Rectal smooth muscle tissue (tissue), 1 donor: Measurements from ENCODE around the gene PDE9A.
"Not testable (repeated sequence)": the region's sequence is repeated elsewhere in the genome, so short reads cannot be mapped to it uniquely, and the experiment has no call there.

Experiments used
- H3K27ac ChIP-seq: one replicate; pipeline ENCODE4 v1.7.0; 2013; ENCODE audit warnings: low read depth, low read length, inconsistent platforms
- H3K27me3 ChIP-seq: one replicate; pipeline ENCODE4 v1.7.0; 2013; ENCODE audit warnings: low read length; ENCODE audit not compliant: control insufficient read depth, insufficient read depth
- H3K36me3 ChIP-seq: one replicate; pipeline ENCODE4 v1.7.0; 2013; ENCODE audit warnings: low read length; ENCODE audit not compliant: control insufficient read depth, insufficient read depth
- H3K4me1 ChIP-seq: one replicate; pipeline ENCODE4 v1.7.0; 2013; ENCODE audit warnings: low read length; ENCODE audit not compliant: control insufficient read depth, insufficient read depth
- H3K4me3 ChIP-seq: one replicate; pipeline ENCODE4 v1.7.0; 2013; ENCODE audit warnings: low read length
- H3K9ac ChIP-seq: one replicate; pipeline ENCODE4 v1.7.0; 2013; ENCODE audit warnings: low read length

PDE9A gene

DNA sequence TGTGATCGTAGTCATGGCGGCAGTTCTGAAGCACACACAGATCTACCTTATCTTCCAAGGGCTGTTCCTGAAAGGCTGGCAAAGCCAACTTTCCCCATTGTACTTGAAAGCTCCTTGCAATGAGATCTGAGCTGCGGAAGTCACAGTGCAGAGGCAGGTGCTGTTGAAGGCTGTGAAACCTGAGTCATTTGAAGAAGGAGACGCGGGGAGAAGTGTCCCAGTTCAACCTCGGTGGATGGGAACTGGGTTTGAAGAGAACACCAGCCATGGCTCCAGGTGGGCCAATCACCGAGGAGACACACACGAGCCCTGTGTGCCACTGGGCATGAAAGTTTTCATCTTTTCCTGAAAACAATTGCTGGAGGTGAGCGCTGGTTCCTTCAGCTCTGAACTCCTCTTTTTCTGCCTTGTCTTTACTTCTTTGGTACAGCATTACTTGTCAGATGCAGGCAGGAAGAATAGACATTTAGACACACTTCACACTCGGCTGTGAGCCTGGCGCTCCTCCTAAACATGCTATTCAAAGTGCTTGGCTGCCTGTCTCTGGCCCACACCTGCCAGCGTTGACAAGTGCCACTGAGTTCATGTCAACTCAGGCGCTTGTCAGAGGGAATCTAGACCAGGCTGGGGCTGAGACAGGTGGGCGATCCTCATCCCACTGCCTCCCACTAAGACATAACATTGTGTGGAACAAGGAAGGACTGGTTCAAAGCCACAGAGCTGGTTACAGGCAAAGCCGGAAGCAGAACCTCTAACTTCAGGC, 25.7 kb upstream of the PDE9A start:
- Histone ChIP-seq H3K36me3 (no peaks in the 10 kb centered on the region), H3K27ac (no peak overlapping the region), H3K9ac (no peak overlapping the region), H3K4me1 (no peaks in the 10 kb centered on the region), H3K4me3 (no peak overlapping the region), H3K27me3 (peaks cover 3% of the 10 kb centered on the region)

DNA sequence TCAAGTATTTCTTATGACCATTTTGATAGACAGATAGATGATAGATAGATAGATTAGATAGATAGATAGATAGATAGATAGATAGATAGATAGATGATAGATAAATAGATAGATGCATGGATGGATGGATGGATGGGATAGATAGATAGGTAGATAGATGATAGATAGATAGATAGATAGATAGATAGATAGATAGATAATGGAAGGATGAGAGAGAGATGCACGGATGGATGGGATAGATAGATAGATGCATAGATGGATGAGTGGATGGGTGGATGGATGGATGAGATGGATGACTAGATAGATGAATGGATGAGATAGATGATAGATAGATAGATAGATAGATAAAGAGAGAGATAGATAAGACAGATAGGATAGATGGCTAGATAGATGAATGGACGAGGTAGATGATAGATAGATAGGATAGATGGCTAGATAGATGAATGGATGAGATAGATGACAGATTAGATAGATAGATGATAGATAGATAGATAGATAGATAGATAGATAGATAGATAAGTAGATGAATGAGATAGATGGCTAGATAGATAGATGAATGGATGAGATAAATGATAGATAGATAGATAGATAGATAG, 24.9 kb upstream of the PDE9A start:
- not testable (repeated sequence) for H3K4me1 ChIP-seq, H3K27me3 ChIP-seq

DNA sequence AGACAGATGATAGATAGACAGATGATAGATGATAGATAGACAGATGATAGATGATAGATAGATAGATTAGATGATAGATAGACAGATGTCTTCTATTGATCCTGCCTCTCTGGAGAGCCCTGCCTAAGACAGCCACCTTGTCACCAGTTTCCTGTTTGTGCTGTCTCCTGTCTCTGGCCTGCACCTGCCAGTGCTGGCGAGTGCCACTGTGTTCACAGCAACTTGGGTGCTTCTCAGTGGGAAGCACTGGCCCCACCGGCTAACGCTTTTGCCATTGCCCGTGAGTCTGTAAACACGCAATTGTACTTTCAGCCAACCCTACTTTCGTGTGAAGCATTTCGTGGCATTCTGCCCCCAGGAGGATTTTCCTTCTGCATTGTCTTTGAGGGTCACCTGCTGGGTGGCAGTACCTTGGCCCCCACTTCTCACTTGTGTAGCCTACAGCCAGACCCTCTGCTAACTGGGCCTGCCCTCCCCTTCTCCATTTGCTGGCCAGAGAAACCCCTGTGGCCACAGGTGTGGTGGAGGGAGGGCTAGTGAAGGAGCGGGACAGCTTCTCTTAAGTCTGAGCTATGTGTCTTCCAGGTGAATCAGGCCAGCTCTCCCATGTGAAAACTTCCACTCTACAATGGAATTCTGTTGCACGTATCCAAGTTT, 23.4 kb upstream of the PDE9A start:
- Histone ChIP-seq H3K36me3 (no peaks in the 10 kb centered on the region), H3K27ac (no peak overlapping the region), H3K4me3 (no peak overlapping the region), H3K9ac (no peak overlapping the region), H3K27me3 (peaks cover 2% of the 10 kb centered on the region), H3K4me1 (no peaks in the 10 kb centered on the region)

More for the DNA sequence above, 24.9 kb upstream of the PDE9A start:
- H3K36me3 ChIP-seq, H3K9ac ChIP-seq, H3K4me3 ChIP-seq, H3K27ac ChIP-seq: not testable (repeated sequence)

DNA sequence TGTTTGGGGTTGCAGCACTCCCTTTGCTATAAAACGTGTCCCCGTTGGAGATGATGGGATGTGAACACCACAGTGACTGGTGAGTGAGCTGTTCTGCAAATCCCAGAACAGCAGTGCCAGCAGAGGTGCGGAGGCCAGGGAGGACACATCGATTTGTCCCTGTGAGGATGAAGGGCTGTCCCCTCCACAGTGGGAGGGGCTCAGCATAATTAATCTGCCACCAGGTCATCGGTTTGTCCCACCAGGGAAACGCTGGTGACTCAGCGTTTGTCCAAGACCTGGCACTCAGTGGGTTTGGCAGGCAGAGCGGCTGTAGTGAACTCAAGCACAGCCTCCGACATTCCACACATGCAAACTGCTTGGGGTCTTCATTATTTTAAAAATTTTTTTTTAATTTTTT, 22.8 kb upstream of the PDE9A start:
- no peak overlapping the region for H3K27ac ChIP-seq
- H3K27me3 ChIP-seq, result peaks cover 2% of the 10 kb centered on the region
- no peak overlapping the region for H3K9ac ChIP-seq
- H3K36me3 ChIP-seq, result no peaks in the 10 kb centered on the region
- H3K4me1 ChIP-seq, result no peaks in the 10 kb centered on the region
- no peak overlapping the region for H3K4me3 ChIP-seq

- no peaks in the 10 kb centered on the region for H3K36me3 ChIP-seq
Observed at GRCh38 chr21:42631142-42631541, 22.3 kb upstream of the PDE9A start.

DNA sequence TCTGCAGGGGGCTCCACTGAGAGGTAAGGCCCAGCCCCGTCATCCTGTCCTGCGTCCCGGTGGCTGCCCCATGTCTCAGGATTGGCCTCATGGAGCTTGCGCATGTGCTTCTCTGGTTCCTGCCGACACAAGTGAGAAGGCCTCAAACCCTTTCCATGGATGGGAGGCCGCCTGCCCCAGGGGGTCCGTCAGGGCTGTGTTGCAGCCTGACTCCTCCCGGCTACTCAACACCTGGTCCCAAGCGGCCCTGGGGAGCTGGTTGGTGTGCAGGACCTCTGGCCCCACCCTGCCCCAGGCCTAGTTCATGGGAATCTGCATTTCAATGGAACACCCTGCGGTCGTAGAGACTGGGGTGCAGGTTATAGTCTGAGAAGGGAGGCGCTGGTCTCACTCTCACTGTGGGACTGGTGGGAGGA, 21.1 kb upstream of the PDE9A start:
- H3K4me1 ChIP-seq, result no peaks in the 10 kb centered on the region

More at GRCh38 chr21:42631142-42631541, 22.3 kb upstream of the PDE9A start:
- H3K9ac ChIP-seq, result no peak overlapping the region
- H3K4me3 ChIP-seq, result no peak overlapping the region
- no peak overlapping the region for H3K27ac ChIP-seq
- H3K27me3 ChIP-seq, result peaks cover 2% of the 10 kb centered on the region
- no peaks in the 10 kb centered on the region for H3K4me1 ChIP-seq

DNA sequence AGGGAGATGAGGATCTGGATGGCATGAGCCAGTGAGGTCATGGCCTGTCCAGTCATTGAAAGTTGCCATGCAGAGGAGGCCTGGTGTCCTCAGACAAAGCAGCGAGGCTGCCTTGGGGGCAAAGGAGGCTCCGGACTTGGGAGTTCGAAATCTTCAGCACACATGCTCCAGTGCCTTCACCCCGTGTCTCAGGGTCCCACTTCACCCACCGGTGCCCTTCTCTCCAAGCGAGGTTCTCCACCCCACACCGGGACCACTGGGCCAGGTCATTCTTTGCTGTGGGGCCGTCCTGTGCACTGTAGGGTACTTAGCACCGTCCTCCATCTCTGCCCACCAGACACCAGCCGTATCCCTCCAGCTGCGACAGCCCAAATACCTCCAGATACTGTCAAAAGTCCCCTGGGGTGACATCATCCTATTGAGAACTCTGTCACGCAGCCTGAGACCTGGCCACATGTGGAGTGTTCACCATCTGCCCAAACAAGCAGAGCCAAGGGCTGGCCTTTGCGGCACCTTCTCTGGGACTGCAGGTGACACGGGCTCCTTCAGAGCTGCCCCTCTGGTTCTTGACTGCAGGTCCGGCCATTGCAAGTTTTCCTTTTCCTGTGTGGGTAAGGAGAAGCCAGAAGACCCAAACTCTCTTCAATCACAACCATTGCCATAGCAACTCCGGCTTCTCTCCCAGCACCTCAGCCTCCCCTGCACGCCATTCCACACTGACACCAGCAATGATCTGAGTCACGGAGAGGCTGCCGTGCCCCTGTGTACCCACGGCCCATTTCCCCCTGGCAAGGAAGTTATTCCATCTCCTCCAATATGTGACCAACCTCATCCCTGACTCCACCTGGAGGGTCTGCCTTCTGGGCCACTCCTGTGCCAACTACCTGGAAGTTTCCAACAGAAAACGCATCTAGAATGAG, 20.4 kb upstream of the PDE9A start:
- no peak overlapping the region for H3K4me3 ChIP-seq
- no peak overlapping the region for H3K9ac ChIP-seq
- H3K27ac ChIP-seq, result no peak overlapping the region
- no peaks in the 10 kb centered on the region for H3K36me3 ChIP-seq
- H3K27me3 ChIP-seq, result peaks cover 2% of the 10 kb centered on the region
- no peaks in the 10 kb centered on the region for H3K4me1 ChIP-seq

More for the DNA sequence above, 21.1 kb upstream of the PDE9A start:
- Histone ChIP-seq H3K4me3 (no peak overlapping the region), H3K27ac (no peak overlapping the region), H3K9ac (no peak overlapping the region), H3K27me3 (peaks cover 2% of the 10 kb centered on the region), H3K36me3 (no peaks in the 10 kb centered on the region)

- Histone ChIP-seq H3K36me3 (no peaks in the 10 kb centered on the region), H3K27ac (no peak overlapping the region), H3K4me3 (no peak overlapping the region), H3K27me3 (peaks cover 2% of the 10 kb centered on the region), H3K4me1 (no peaks in the 10 kb centered on the region), H3K9ac (no peak overlapping the region)
Observed at GRCh38 chr21:42633858-42634257, 19.6 kb upstream of the PDE9A start.

- Histone ChIP-seq H3K27me3 (no peaks in the 10 kb centered on the region), H3K27ac (no peak overlapping the region), H3K9ac (no peak overlapping the region)
Observed at GRCh38 chr21:42635848-42636519, 17.4 kb upstream of the PDE9A start.

DNA sequence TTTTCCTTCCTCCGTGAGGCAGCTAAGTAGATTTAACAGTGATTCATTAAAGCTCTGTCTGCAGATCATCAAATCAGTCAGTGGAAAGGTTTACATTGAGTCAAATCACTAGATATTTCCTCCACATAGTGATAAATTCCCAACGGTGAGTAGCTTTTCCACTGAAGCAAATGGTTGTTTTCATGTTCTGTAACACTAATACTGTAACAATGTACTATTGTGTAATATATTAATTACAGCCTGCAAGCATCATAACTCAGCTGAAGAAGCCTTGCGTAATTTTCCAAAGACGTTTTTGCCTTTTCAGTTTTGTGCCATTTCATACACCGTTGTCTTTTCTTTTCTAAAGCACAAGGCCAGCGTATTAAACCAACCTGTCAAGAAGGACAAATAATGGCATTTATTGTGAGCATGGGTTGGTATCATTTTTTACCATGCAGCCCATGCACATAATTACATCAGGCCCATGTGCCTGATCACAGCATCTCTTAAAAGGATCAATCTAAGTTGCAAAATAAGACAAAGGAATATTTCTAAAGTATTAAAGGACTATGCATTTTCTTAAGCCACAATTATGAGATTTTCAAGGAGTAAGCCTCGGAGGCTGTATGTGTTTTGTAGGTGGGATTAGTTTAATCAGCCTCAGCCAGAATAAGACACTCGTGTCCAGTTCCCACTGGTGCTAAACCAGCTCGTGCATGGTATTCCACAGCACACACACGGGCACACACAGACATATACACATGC, 16.7 kb upstream of the PDE9A start:
- Histone ChIP-seq H3K4me1 (peaks cover 8% of the 10 kb centered on the region), H3K9ac (no peak overlapping the region), H3K27ac (no peak overlapping the region), H3K36me3 (no peaks in the 10 kb centered on the region), H3K27me3 (no peaks in the 10 kb centered on the region), H3K4me3 (no peak overlapping the region)

More at GRCh38 chr21:42635848-42636519, 17.4 kb upstream of the PDE9A start:
- peaks cover 3% of the 10 kb centered on the region for H3K4me1 ChIP-seq
- H3K4me3 ChIP-seq, result no peak overlapping the region
- no peaks in the 10 kb centered on the region for H3K36me3 ChIP-seq

- peaks cover 8% of the 10 kb centered on the region for H3K4me1 ChIP-seq
- no peak overlapping the region for H3K9ac ChIP-seq
- no peak overlapping the region for H3K27ac ChIP-seq
- H3K27me3 ChIP-seq, result no peaks in the 10 kb centered on the region
- H3K36me3 ChIP-seq, result no peaks in the 10 kb centered on the region
- H3K4me3 ChIP-seq, result no peak overlapping the region
Observed at GRCh38 chr21:42637267-42638041, 16.0 kb upstream of the PDE9A start.
